ENCODE measurements around the gene C15orf62. TPM values are rescaled to one million over a fixed set of nuclear protein-coding genes. Genes with fewer than 3 reads are reported as not detected.

The C15orf62 gene
- polyA plus RNA-seq, 1 donor from 2014 or later: not detected

DNA sequence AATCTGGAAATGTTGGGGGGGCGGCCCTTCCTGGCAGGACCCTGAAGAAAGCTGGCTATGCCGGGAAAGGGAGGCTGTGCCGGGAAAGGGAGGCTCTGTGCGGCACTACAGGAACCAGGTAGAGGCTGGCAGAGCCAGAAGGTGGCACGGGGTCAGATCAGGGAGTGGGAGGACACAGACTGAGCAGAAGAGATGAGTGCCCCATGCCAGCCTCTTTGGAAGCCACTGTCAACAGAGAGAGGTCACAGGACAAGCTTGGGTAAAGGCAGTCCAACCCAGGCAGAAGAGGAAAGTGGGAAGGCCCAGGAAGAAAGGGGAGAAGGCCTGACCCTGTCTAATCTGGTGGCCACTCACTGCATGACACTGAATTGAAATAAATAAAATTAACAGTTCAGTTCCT, 1.5 kb downstream of the C15orf62 start:
- H3K27ac ChIP-seq (ENCODE audit: low read length): no peak overlapping the region
- no peaks in the 10 kb centered on the region for H3K79me2 ChIP-seq (replicated peaks; ENCODE audit: insufficient read depth, low read length)
- no peak overlapping the region for H3K4me2 ChIP-seq (ENCODE audit: low read length)
- no peaks in the 10 kb centered on the region for H3F3A ChIP-seq (ENCODE audit: insufficient read depth, low read length, poor library complexity, severe bottlenecking)
- no peaks in the 10 kb centered on the region for H3K9me2 ChIP-seq (ENCODE audit: insufficient read depth, low read length)
- H3K36me3 ChIP-seq (ENCODE audit: insufficient read depth, low read length): no peaks in the 10 kb centered on the region
- H4K20me1 ChIP-seq (ENCODE audit: insufficient read depth): no peaks in the 10 kb centered on the region
- TF ChIP-seq SMC3 (conservative IDR thresholded peaks at IDR 0.05; ENCODE audit: poor library complexity): no peak
- no peak for TF ChIP-seq EZH2 (IDR thresholded peaks at IDR 0.05; ENCODE audit: borderline replicate concordance, insufficient read depth, low read length, poor library complexity, severe bottlenecking)
- no peak for TF ChIP-seq REST (IDR thresholded peaks at IDR 0.05; ENCODE audit: borderline replicate concordance)
- no peak for TF ChIP-seq TAF1 (IDR thresholded peaks at IDR 0.05; ENCODE audit: low read depth)
- no peaks in the 10 kb centered on the region for H3K27me3 ChIP-seq (ENCODE audit: insufficient read depth, low read depth, low read length)
- no peak overlapping the region for H3K9ac ChIP-seq (ENCODE audit: low read length)
- no peak overlapping the region for H3K4me3 ChIP-seq (ENCODE audit: low read length)
- H2AFZ ChIP-seq (ENCODE audit: low read depth, low read length): no peak overlapping the region
- H3K9me3 ChIP-seq (ENCODE audit: low read length): no peaks in the 10 kb centered on the region

DNA sequence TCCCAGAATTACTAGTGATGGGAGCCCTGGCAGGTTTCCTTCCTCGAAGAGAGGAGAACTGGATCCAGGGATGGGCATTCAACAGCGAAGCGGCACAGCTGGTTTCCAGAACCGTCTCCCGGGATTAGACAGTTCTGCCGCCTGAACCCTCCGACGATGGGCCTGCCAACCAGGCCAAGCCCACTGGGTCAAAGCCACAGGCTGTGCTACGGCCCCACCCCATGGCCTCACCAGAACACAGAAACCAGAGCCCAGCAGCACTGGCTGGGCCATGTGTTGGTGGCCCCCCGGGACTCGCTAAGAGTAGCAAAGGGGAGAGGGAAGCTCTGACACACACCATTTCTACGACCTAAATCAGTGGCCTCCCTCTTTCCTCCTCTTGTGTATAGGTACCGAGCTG, 2.2 kb downstream of the C15orf62 start:
- no peak overlapping the region for H3K9ac ChIP-seq (ENCODE audit: low read length)
- no peaks in the 10 kb centered on the region for H3K9me2 ChIP-seq (ENCODE audit: insufficient read depth, low read length)
- no peaks in the 10 kb centered on the region for H3K36me3 ChIP-seq (ENCODE audit: insufficient read depth, low read length)
- no peak overlapping the region for H2AFZ ChIP-seq (ENCODE audit: low read depth, low read length)
- no peak overlapping the region for H3K4me3 ChIP-seq (ENCODE audit: low read length)
- no peaks in the 10 kb centered on the region for H3F3A ChIP-seq (ENCODE audit: insufficient read depth, low read length, poor library complexity, severe bottlenecking)
- H3K27ac ChIP-seq (ENCODE audit: low read length): no peak overlapping the region
- no peaks in the 10 kb centered on the region for H3K9me3 ChIP-seq (ENCODE audit: low read length)
- no peak overlapping the region for H3K4me2 ChIP-seq (ENCODE audit: low read length)
- TF ChIP-seq TAF1 (IDR thresholded peaks at IDR 0.05; ENCODE audit: low read depth) (no peak), POLR2AphosphoS5 (IDR thresholded peaks at IDR 0.05) (no peak)
- TF ChIP-seq, protein P1, sequence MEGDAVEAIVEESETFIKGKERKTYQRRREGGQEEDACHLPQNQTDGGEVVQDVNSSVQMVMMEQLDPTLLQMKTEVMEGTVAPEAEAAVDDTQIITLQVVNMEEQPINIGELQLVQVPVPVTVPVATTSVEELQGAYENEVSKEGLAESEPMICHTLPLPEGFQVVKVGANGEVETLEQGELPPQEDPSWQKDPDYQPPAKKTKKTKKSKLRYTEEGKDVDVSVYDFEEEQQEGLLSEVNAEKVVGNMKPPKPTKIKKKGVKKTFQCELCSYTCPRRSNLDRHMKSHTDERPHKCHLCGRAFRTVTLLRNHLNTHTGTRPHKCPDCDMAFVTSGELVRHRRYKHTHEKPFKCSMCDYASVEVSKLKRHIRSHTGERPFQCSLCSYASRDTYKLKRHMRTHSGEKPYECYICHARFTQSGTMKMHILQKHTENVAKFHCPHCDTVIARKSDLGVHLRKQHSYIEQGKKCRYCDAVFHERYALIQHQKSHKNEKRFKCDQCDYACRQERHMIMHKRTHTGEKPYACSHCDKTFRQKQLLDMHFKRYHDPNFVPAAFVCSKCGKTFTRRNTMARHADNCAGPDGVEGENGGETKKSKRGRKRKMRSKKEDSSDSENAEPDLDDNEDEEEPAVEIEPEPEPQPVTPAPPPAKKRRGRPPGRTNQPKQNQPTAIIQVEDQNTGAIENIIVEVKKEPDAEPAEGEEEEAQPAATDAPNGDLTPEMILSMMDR (IDR thresholded peaks at IDR 0.05; ENCODE audit: poor library complexity, severe bottlenecking): no peak
- H4K20me1 ChIP-seq (ENCODE audit: insufficient read depth): no peaks in the 10 kb centered on the region
- no peaks in the 10 kb centered on the region for H3K27me3 ChIP-seq (ENCODE audit: insufficient read depth, low read depth, low read length)
- no peaks in the 10 kb centered on the region for H3K79me2 ChIP-seq (replicated peaks; ENCODE audit: insufficient read depth, low read length)

- H3K9me3 ChIP-seq (ENCODE audit: low read length): no peaks in the 10 kb centered on the region
- H3K79me2 ChIP-seq (replicated peaks; ENCODE audit: insufficient read depth, low read length): no peaks in the 10 kb centered on the region
- no peak overlapping the region for H3K9ac ChIP-seq (ENCODE audit: low read length)
- no peaks in the 10 kb centered on the region for H3K27me3 ChIP-seq (ENCODE audit: insufficient read depth, low read depth, low read length)
- no peak overlapping the region for H3K27ac ChIP-seq (ENCODE audit: low read length)
- no peaks in the 10 kb centered on the region for H4K20me1 ChIP-seq (ENCODE audit: insufficient read depth)
- no peak overlapping the region for H3K4me2 ChIP-seq (ENCODE audit: low read length)
- H3K9me2 ChIP-seq (ENCODE audit: insufficient read depth, low read length): no peaks in the 10 kb centered on the region
- H3K36me3 ChIP-seq (ENCODE audit: insufficient read depth, low read length): no peaks in the 10 kb centered on the region
- TF ChIP-seq EZH2 (IDR thresholded peaks at IDR 0.05; ENCODE audit: borderline replicate concordance, insufficient read depth, low read length, poor library complexity, severe bottlenecking) (no peak), RAD21 (conservative IDR thresholded peaks at IDR 0.05) (no peak), POLR2AphosphoS5 (IDR thresholded peaks at IDR 0.05) (no peak), SMC3 (conservative IDR thresholded peaks at IDR 0.05; ENCODE audit: poor library complexity) (no peak), REST (IDR thresholded peaks at IDR 0.05; ENCODE audit: borderline replicate concordance) (no peak), EP300 (conservative IDR thresholded peaks at IDR 0.05; ENCODE audit: poor library complexity, severe bottlenecking) (no peak), TAF1 (IDR thresholded peaks at IDR 0.05; ENCODE audit: low read depth) (no peak)
- TF ChIP-seq, protein P1 (IDR thresholded peaks at IDR 0.05; ENCODE audit: poor library complexity, severe bottlenecking): no peak
- H3F3A ChIP-seq (ENCODE audit: insufficient read depth, low read length, poor library complexity, severe bottlenecking): no peaks in the 10 kb centered on the region
- H2AFZ ChIP-seq (ENCODE audit: low read depth, low read length): no peak overlapping the region
- no peak overlapping the region for H3K4me3 ChIP-seq (ENCODE audit: low read length)
Measured at GRCh38 chr15:40773496-40773895, 3.7 kb downstream of the C15orf62 start.

All from neural cell (in vitro differentiated cells).